DOHH2 (cell line): ENCODE measurements around the gene CATSPER4.

Experiments
- EZH2phosphoT487 ChIP-seq: fragments of 200-600 bp; sonication (generic); IDR thresholded peaks from 2 replicates; pipeline ENCODE4 v1.6.1; 2017; ENCODE audit warnings: borderline replicate concordance, mild to moderate bottlenecking, antibody characterized with exemption, low read length, moderate library complexity, mixed read lengths
- TF ChIP-seq, protein P1 (sequence below): fragments of 200-600 bp; sonication (generic); IDR thresholded peaks from one replicate; pipeline ENCODE4 v1.5.1; 2014; ENCODE audit warnings: antibody characterized with exemption, mild to moderate bottlenecking, low read depth, low read length; ENCODE audit not compliant: poor library complexity, severe bottlenecking

DNA sequence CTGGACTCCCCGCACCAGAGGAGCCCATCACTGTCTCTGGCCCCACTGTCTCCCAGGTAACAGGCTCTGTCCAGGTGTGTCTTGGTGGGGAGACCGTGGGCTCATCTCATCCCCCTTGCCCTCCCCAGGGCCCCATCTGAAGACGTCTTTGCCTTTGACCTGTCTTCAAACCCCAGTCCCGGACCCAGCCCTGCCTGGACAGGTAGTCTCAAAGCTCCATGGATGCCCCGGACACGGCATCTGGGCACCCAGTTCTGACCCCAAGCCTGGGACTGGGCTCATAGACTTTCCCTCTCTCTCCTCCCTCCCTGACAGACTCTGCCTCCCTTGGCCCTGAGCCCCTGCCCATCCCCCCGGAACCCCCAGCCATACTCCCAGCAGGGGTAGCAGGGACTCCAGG is 6.3 kb upstream of the CATSPER4 start:
- TF ChIP-seq, protein P1, sequence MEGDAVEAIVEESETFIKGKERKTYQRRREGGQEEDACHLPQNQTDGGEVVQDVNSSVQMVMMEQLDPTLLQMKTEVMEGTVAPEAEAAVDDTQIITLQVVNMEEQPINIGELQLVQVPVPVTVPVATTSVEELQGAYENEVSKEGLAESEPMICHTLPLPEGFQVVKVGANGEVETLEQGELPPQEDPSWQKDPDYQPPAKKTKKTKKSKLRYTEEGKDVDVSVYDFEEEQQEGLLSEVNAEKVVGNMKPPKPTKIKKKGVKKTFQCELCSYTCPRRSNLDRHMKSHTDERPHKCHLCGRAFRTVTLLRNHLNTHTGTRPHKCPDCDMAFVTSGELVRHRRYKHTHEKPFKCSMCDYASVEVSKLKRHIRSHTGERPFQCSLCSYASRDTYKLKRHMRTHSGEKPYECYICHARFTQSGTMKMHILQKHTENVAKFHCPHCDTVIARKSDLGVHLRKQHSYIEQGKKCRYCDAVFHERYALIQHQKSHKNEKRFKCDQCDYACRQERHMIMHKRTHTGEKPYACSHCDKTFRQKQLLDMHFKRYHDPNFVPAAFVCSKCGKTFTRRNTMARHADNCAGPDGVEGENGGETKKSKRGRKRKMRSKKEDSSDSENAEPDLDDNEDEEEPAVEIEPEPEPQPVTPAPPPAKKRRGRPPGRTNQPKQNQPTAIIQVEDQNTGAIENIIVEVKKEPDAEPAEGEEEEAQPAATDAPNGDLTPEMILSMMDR: no peak
- TF ChIP-seq EZH2phosphoT487: no peak
